Measurements from ENCODE around the gene CD226.
"Not testable (repeated sequence)": the region's sequence is repeated elsewhere in the genome, so short reads cannot be mapped to it uniquely, and the experiment has no call there.

CD226 gene

DNA sequence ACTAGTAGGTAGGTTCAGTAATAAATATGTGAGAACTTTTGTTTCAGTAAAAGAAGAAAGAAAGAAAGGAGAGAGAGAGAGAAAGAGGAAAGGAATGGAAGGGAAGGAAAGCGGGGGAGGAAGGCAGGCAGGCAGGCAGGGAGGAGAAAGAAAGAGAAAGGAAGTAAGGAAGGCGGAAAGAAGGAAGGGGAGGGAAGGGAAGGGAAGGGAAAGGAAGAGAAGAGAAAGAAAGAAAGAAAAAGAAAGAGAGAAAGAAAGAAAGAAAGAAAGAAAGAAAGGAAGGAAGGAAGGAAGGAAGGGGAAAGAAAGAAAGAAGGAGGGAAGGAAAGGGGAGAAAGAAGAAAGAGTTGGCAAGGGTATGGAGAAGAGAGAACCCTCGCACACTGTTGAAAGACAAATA is 67.6 kb downstream of the CD226 start (continued):
- TF ChIP-seq ZNF169 (tag by site-specific recombination; IDR thresholded peaks at IDR 0.05) = no peak

GRCh38 chr18:69879051-69879450 is 68.6 kb downstream of the CD226 start:
- CTCF ChIA-PET = interaction anchor here (0.6 kb wide), 1 partner anchor 161 kb away, joined by 3 read pairs; no protein-coding TSS in a partner anchor
- POLR2A ChIA-PET = not testable (repeated sequence)
- peak; percentile 94 for TF ChIP-seq GLIS1 (tag by site-specific recombination; IDR thresholded peaks at IDR 0.05)

DNA sequence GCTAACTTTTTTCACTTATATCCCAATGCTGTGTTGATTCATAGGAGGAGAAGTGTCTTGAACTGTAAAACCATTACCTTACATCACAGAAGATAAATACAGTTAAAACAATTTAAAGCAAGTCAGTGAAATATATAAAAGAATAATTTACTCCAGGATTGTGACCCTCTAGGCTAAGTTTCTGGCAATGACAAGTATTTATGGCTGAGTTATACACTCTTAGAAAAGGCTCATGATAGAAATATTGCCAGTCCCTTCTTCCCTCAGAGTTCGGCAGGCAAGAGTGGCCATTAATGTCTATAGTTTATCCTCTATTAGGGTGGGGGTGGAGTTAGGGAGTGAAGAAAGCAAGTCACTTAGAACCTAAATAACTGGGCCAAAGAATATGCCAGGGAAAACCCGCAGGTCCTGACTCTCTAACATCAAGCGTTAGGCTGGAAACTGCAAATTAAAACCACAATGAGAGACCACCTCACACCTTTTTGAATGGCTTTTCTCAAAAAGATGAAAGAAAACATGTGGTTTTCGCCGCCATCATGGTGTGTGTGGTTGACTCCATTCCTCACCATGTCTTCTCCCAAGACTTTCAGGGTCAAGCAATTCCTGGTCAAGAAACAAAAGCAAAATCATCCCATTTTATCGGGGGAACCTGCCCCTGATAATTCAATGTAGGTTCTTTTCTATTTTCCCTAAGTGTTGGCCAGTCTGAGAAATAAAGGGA is 69.3 kb downstream of the CD226 start:
- ChIA-PET CTCF (interaction anchor here (0.6 to 0.7 kb wide), 2 partner anchors 160 to 238 kb away, joined by 3 read pairs; no protein-coding TSS in a partner anchor), POLR2A (no interaction called here)
- no peak overlapping the region for H3K27ac ChIP-seq (ENCODE audit: extremely low read depth, low read depth, low read length)
- no peaks in the 10 kb centered on the region for H3K36me3 ChIP-seq (ENCODE audit: control insufficient read depth in 2 of 2, insufficient read depth in 1 of 2, low read length in 2 of 2)
- no peaks in the 10 kb centered on the region for H3K4me1 ChIP-seq (ENCODE audit: control insufficient read depth, insufficient read depth, low read length)
- no peak overlapping the region for H3K4me3 ChIP-seq (ENCODE audit: low read depth, low read length)
- TF ChIP-seq ZSCAN23 (tag by site-specific recombination; IDR thresholded peaks at IDR 0.05) = no peak
- no peak for TF ChIP-seq PRDM2 (tag by site-specific recombination; IDR thresholded peaks at IDR 0.05; ENCODE audit: borderline replicate concordance)
- no peak for TF ChIP-seq ZNF391 (tag by site-specific recombination; IDR thresholded peaks at IDR 0.05; ENCODE audit: borderline replicate concordance, low read depth)
- TF ChIP-seq ZNF843 (tag by site-specific recombination; IDR thresholded peaks at IDR 0.05) = no peak
- TF ChIP-seq, protein P1, sequence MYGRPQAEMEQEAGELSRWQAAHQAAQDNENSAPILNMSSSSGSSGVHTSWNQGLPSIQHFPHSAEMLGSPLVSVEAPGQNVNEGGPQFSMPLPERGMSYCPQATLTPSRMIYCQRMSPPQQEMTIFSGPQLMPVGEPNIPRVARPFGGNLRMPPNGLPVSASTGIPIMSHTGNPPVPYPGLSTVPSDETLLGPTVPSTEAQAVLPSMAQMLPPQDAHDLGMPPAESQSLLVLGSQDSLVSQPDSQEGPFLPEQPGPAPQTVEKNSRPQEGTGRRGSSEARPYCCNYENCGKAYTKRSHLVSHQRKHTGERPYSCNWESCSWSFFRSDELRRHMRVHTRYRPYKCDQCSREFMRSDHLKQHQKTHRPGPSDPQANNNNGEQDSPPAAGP (tag by site-specific recombination; IDR thresholded peaks at IDR 0.05) = no peak
- no peak for TF ChIP-seq ZNF530 (tag by site-specific recombination; IDR thresholded peaks at IDR 0.05; ENCODE audit: low read depth)
- no peak for TF ChIP-seq ZNF639 (tag by site-specific recombination; IDR thresholded peaks at IDR 0.05)
- TF ChIP-seq, protein P2, sequence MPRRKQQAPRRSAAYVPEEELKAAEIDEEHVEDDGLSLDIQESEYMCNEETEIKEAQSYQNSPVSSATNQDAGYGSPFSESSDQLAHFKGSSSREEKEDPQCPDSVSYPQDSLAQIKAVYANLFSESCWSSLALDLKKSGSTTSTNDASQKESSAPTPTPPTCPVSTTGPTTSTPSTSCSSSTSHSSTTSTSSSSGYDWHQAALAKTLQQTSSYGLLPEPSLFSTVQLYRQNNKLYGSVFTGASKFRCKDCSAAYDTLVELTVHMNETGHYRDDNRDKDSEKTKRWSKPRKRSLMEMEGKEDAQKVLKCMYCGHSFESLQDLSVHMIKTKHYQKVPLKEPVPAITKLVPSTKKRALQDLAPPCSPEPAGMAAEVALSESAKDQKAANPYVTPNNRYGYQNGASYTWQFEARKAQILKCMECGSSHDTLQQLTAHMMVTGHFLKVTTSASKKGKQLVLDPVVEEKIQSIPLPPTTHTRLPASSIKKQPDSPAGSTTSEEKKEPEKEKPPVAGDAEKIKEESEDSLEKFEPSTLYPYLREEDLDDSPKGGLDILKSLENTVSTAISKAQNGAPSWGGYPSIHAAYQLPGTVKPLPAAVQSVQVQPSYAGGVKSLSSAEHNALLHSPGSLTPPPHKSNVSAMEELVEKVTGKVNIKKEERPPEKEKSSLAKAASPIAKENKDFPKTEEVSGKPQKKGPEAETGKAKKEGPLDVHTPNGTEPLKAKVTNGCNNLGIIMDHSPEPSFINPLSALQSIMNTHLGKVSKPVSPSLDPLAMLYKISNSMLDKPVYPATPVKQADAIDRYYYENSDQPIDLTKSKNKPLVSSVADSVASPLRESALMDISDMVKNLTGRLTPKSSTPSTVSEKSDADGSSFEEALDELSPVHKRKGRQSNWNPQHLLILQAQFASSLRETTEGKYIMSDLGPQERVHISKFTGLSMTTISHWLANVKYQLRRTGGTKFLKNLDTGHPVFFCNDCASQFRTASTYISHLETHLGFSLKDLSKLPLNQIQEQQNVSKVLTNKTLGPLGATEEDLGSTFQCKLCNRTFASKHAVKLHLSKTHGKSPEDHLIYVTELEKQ (tag by site-specific recombination; IDR thresholded peaks at IDR 0.05; ENCODE audit: borderline replicate concordance) = no peak
- no peak for TF ChIP-seq ZNF23 (tag by site-specific recombination; IDR thresholded peaks at IDR 0.05; ENCODE audit: borderline replicate concordance)
- TF ChIP-seq ZNF707 (tag by site-specific recombination; IDR thresholded peaks at IDR 0.05) = no peak
- no peaks in the 10 kb centered on the region for H3K9me3 ChIP-seq (ENCODE audit: control insufficient read depth, insufficient read depth, low read depth, low read length)

More at GRCh38 chr18:69879051-69879450, 68.6 kb downstream of the CD226 start:
- not testable (repeated sequence) for H3K9me3 ChIP-seq (ENCODE audit: control insufficient read depth, insufficient read depth, low read depth, low read length); H3K36me3 ChIP-seq (ENCODE audit: control insufficient read depth in 2 of 2, insufficient read depth in 1 of 2, low read length in 2 of 2); H3K4me1 ChIP-seq (ENCODE audit: control insufficient read depth, insufficient read depth, low read length); H3K4me3 ChIP-seq (ENCODE audit: low read depth, low read length); H3K27ac ChIP-seq (ENCODE audit: extremely low read depth, low read depth, low read length)

Data from HEK293 (cell line).